Activated CD4-positive, alpha-beta memory T cell treated with anti-CD3 and anti-CD28 coated beads for 36 hours (primary cell): Measurements from ENCODE around the gene BNC2. TPM values are rescaled to one million over a fixed set of nuclear protein-coding genes. Genes with fewer than 3 reads are reported as not detected.

ENCODE experiments used
- CTCF ChIA-PET: fragments of 350-600 bp; sonication (Branson Sonifier 250); formaldehyde crosslinking; loops from one replicate; lab custom pipeline; 2021; ENCODE audit warnings: antibody characterized with exemption, inconsistent platforms; lab: Charles Lee
- POLR2A ChIA-PET: fragments of 350-600 bp; sonication (Branson Sonifier 250); formaldehyde crosslinking; loops from one replicate; lab custom pipeline; 2021; ENCODE audit warnings: antibody characterized with exemption; lab: Charles Lee
- DNase-seq: peaks from one replicate; pipeline ENCODE4 v3.0.0-alpha.2; 2020
- H3K27ac Mint-ChIP-seq: one replicate; pipeline ENCODE4 v1.8.0; 2021; ENCODE audit warnings: mixed read lengths
- H3K27me3 Mint-ChIP-seq: one replicate; pipeline ENCODE4 v1.8.0; 2021; ENCODE audit warnings: mixed read lengths
- H3K36me3 Mint-ChIP-seq: one replicate; pipeline ENCODE4 v1.8.0; 2021; ENCODE audit warnings: mixed read lengths
- H3K4me1 Mint-ChIP-seq: one replicate; pipeline ENCODE4 v1.8.0; 2021; ENCODE audit warnings: low read depth, mixed read lengths
- H3K4me3 Mint-ChIP-seq: one replicate; pipeline ENCODE4 v1.8.0; 2021; ENCODE audit warnings: mild to moderate bottlenecking, mixed read lengths
- H3K9me3 Mint-ChIP-seq: one replicate; pipeline ENCODE4 v1.8.0; 2021; ENCODE audit warnings: mixed read lengths
- intact Hi-C: fragments of 100-400 bp; cut with micrococcal nuclease; formaldehyde crosslinking; loops from one replicate; pipeline ENCODE4 v1.15.1; 2023
- total RNA-seq, 2 experiments: library from RNA; stranded (reverse); gene quantifications; one replicate each; pipeline ENCODE4 v1.2.3, GENCODE V29; 2021

BNC2 gene
- total RNA-seq, 2 experiments from 2014 or later = not detected

- DNase-seq = no peak
- Mint-ChIP-seq H3K4me1 (no peaks in the 10 kb centered on the region), H3K36me3 (no peaks in the 10 kb centered on the region), H3K27ac (no peak overlapping the region), H3K4me3 (no peak overlapping the region), H3K9me3 (peaks cover 6% of the 10 kb centered on the region), H3K27me3 (no peaks in the 10 kb centered on the region)
- ChIA-PET POLR2A (no interaction called here), CTCF (no interaction called here)
- intact Hi-C loops = no loop called here
Measured at GRCh38 chr9:16769291-16769690, 101.2 kb downstream of the BNC2 start.

- Mint-ChIP-seq H3K27me3 (no peaks in the 10 kb centered on the region), H3K27ac (no peak overlapping the region), H3K4me1 (no peaks in the 10 kb centered on the region), H3K4me3 (no peak overlapping the region), H3K9me3 (peaks cover 6% of the 10 kb centered on the region), H3K36me3 (no peaks in the 10 kb centered on the region)
- POLR2A ChIA-PET = no interaction called here
- CTCF ChIA-PET = no interaction called here
- intact Hi-C loops = no loop called here
- DNase-seq = no peak
Measured at GRCh38 chr9:16768816-16769215, 101.7 kb downstream of the BNC2 start.

GRCh38 chr9:16767366-16767765, 103.1 kb downstream of the BNC2 start:
- H3K27ac Mint-ChIP-seq = no peak overlapping the region

GRCh38 chr9:16763946-16764345, 106.5 kb downstream of the BNC2 start:
- Mint-ChIP-seq H3K36me3 (no peaks in the 10 kb centered on the region), H3K27ac (no peak overlapping the region), H3K27me3 (no peaks in the 10 kb centered on the region), H3K4me1 (no peaks in the 10 kb centered on the region), H3K4me3 (no peak overlapping the region), H3K9me3 (peaks cover 9% of the 10 kb centered on the region)
- CTCF ChIA-PET = no interaction called here
- DNase-seq = no peak
- intact Hi-C loops = no loop called here
- POLR2A ChIA-PET = no interaction called here

More at GRCh38 chr9:16767366-16767765, 103.1 kb downstream of the BNC2 start:
- Mint-ChIP-seq H3K36me3 (no peaks in the 10 kb centered on the region), H3K4me1 (no peaks in the 10 kb centered on the region), H3K9me3 (peaks cover 6% of the 10 kb centered on the region), H3K27me3 (no peaks in the 10 kb centered on the region), H3K4me3 (no peak overlapping the region)
- intact Hi-C loops = no loop called here
- DNase-seq = no peak
- ChIA-PET CTCF (no interaction called here), POLR2A (no interaction called here)

- no peak for DNase-seq
- Mint-ChIP-seq H3K4me3 (no peak overlapping the region), H3K9me3 (peaks cover 11% of the 10 kb centered on the region), H3K36me3 (no peaks in the 10 kb centered on the region), H3K27me3 (no peaks in the 10 kb centered on the region), H3K4me1 (no peaks in the 10 kb centered on the region), H3K27ac (no peak overlapping the region)
- CTCF ChIA-PET = no interaction called here
- intact Hi-C loops = no loop called here
- POLR2A ChIA-PET = no interaction called here
Measured at GRCh38 chr9:16755467-16756160, 114.9 kb downstream of the BNC2 start.

GRCh38 chr9:16754662-16755061, 115.8 kb downstream of the BNC2 start:
- intact Hi-C loops = no loop called here
- Mint-ChIP-seq H3K27me3 (no peaks in the 10 kb centered on the region), H3K27ac (no peak overlapping the region), H3K4me3 (no peak overlapping the region), H3K36me3 (no peaks in the 10 kb centered on the region), H3K9me3 (peaks cover 10% of the 10 kb centered on the region), H3K4me1 (no peaks in the 10 kb centered on the region)
- ChIA-PET POLR2A (no interaction called here), CTCF (no interaction called here)
- no peak for DNase-seq

- H3K9me3 Mint-ChIP-seq = peaks cover 10% of the 10 kb centered on the region
- no peak overlapping the region for H3K27ac Mint-ChIP-seq
- intact Hi-C loops = no loop called here
- H3K4me1 Mint-ChIP-seq = no peaks in the 10 kb centered on the region
- POLR2A ChIA-PET = no interaction called here
- no peaks in the 10 kb centered on the region for H3K36me3 Mint-ChIP-seq
- no peak for DNase-seq
- CTCF ChIA-PET = no interaction called here
- H3K27me3 Mint-ChIP-seq = no peaks in the 10 kb centered on the region
- no peak overlapping the region for H3K4me3 Mint-ChIP-seq
Measured at GRCh38 chr9:16753256-16753655, 117.2 kb downstream of the BNC2 start.

GRCh38 chr9:16752601-16753000, 117.9 kb downstream of the BNC2 start:
- Mint-ChIP-seq H3K27me3 (no peaks in the 10 kb centered on the region), H3K27ac (no peak overlapping the region), H3K4me1 (no peaks in the 10 kb centered on the region), H3K36me3 (no peaks in the 10 kb centered on the region), H3K9me3 (peaks cover 7% of the 10 kb centered on the region), H3K4me3 (no peak overlapping the region)
- ChIA-PET POLR2A (no interaction called here), CTCF (no interaction called here)
- intact Hi-C loops = no loop called here
- DNase-seq = no peak

GRCh38 chr9:16750553-16750952, 119.9 kb downstream of the BNC2 start:
- H3K27ac Mint-ChIP-seq = no peak overlapping the region
- H3K4me1 Mint-ChIP-seq = no peaks in the 10 kb centered on the region
- no peak overlapping the region for H3K4me3 Mint-ChIP-seq
- no peak for DNase-seq
- ChIA-PET POLR2A (no interaction called here), CTCF (no interaction called here)
- intact Hi-C loops = no loop called here
- no peaks in the 10 kb centered on the region for H3K36me3 Mint-ChIP-seq
- H3K9me3 Mint-ChIP-seq = peaks cover 3% of the 10 kb centered on the region
- no peaks in the 10 kb centered on the region for H3K27me3 Mint-ChIP-seq

GRCh38 chr9:16745359-16745758, 125.1 kb downstream of the BNC2 start:
- H3K36me3 Mint-ChIP-seq = no peaks in the 10 kb centered on the region
- intact Hi-C loops = no loop called here
- peaks cover 2% of the 10 kb centered on the region for H3K9me3 Mint-ChIP-seq
- H3K27me3 Mint-ChIP-seq = no peaks in the 10 kb centered on the region
- H3K27ac Mint-ChIP-seq = no peak overlapping the region
- H3K4me3 Mint-ChIP-seq = no peak overlapping the region
- H3K4me1 Mint-ChIP-seq = no peaks in the 10 kb centered on the region
- no peak for DNase-seq
- ChIA-PET CTCF (no interaction called here), POLR2A (no interaction called here)

GRCh38 chr9:16744394-16744793, 126.1 kb downstream of the BNC2 start:
- POLR2A ChIA-PET = no interaction called here
- H3K27me3 Mint-ChIP-seq = no peaks in the 10 kb centered on the region

GRCh38 chr9:16743375-16743774, 127.1 kb downstream of the BNC2 start:
- intact Hi-C loops = no loop called here
- POLR2A ChIA-PET = interaction anchor here (0.6 kb wide), 1 partner anchor 54 kb away, joined by 3 read pairs; no protein-coding TSS in a partner anchor
- Mint-ChIP-seq H3K27me3 (no peaks in the 10 kb centered on the region), H3K27ac (no peak overlapping the region), H3K4me1 (no peaks in the 10 kb centered on the region), H3K9me3 (peaks cover 12% of the 10 kb centered on the region), H3K4me3 (no peak overlapping the region), H3K36me3 (no peaks in the 10 kb centered on the region)
- no peak for DNase-seq
- CTCF ChIA-PET = interaction anchor here (0.7 kb wide), 1 partner anchor 238 kb away, joined by 3 read pairs; no protein-coding TSS in a partner anchor

More at GRCh38 chr9:16744394-16744793, 126.1 kb downstream of the BNC2 start:
- Mint-ChIP-seq H3K27ac (no peak overlapping the region), H3K36me3 (no peaks in the 10 kb centered on the region), H3K9me3 (peaks cover 5% of the 10 kb centered on the region), H3K4me1 (no peaks in the 10 kb centered on the region), H3K4me3 (no peak overlapping the region)
- CTCF ChIA-PET = no interaction called here
- DNase-seq = no peak
- intact Hi-C loops = no loop called here

- Mint-ChIP-seq H3K4me3 (no peak overlapping the region), H3K27me3 (no peaks in the 10 kb centered on the region), H3K36me3 (no peaks in the 10 kb centered on the region), H3K9me3 (peaks cover 22% of the 10 kb centered on the region), H3K4me1 (no peaks in the 10 kb centered on the region), H3K27ac (no peak overlapping the region)
- CTCF ChIA-PET = no interaction called here
- DNase-seq = no peak
- POLR2A ChIA-PET = no interaction called here
- intact Hi-C loops = no loop called here
Measured at GRCh38 chr9:16735001-16735400, 135.5 kb downstream of the BNC2 start.
